Dedifferentiated amniotic fluid mesenchymal stem cell (primary cell): ENCODE measurements around the gene ARHGEF40.

Experiments
- DNase-seq: peaks from one replicate; pipeline ENCODE4 v3.0.0-alpha.2; 2016; ENCODE audit errors: extremely low spot score

Gene ARHGEF40

GRCh38 chr14:21059842-21060613 is 10.1 kb upstream of the ARHGEF40 start:
- DNase-seq = no peak

DNA sequence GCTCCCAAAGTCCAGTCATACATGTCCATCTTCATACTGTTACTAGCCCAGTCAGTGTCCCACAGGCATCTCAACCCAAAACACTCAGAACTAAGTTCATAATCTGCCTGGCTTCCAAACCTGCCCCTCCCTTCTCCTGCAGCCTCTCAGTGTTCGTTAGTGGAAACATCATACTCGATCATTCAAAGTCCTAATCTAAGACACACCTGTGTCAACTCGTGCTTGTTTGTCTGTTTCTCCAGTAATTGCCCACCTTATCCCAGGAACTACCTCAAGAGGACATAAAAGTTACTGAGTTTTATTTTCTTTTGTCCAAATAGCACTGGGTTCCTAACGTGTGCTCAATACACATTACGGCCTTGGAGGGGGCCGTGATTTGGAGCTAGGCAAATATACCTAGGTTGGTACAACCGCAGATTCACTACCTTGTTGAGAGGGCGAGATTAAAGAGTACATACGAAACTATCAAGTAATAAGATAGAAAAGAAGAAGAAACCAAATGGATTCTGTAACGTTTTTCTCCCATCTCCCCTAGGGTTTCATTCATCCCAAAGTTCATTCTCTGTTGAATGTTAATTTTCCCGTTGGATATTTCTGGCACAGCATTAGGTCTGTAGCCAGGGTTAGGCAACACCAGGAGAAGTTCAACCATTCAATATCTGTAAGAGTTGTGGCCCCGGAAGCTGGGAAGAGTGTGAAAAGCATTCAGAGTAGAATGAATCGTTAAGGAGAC is 9.3 kb upstream of the ARHGEF40 start:
- no peak for DNase-seq

DNA sequence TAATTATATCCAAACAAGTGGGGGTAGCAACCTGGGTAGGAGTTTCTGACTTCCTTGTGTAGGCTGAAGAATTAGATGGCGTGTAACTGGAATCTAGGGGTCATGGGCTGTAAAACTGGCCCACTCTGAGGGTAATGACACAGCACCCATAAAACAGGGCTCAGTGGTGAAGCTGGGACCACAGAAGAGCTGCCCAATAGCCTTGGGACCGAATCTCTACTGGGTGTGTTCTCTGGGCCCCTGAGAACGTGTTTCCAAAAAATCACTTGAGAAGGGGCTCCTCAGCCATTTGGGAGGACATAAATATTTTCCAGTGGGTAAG is 8.8 kb upstream of the ARHGEF40 start:
- no peak for DNase-seq

DNA sequence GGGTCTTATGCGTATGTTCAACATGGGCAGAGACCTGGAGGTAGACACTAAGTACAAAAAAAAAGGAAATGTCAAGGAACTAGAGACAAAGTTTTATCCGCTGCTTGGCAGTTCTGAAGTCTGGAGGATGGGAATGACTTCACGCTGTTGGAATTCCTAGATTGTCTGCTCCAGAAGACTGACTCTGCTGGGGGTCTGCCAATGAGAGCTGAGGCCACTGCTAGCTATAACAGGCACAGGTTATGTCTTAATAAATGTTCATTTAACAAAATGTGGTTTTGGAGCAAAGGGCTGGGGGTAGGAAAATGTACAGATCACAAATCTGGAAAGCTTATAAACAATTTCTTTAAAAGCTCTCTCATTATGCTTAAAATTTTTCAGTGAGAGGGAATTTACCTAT is 6.6 kb upstream of the ARHGEF40 start:
- DNase-seq = peak; percentile 30

DNA sequence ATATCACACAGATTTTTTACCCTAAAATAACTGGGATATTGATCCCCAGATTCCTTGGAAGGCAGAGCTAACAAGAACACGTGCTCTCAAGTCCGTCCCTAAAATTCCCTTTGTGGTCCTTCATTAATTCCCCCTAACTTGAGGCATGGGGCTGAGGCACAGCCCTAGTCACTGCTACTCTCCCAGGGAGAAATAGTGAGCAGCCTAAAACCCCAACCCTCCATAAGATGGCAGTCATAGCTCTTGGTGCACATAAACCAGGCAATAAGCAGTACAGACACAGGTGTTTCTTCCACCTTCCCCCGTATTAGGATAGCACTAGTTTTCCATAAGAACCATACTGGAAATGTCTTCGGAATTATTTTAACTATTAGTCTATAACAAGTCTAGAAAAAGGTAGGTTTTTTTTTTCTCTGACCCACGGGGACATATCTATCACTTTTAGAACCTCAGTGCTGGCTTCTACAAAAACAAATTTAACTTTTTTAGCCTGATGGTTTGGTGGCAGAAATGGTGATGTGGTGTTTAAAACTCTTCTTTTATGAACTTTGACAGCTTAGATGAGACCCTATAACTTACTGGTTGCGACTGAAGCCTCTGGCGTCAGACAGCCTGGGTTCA is 3.1 kb upstream of the ARHGEF40 start:
- no peak for DNase-seq

DNA sequence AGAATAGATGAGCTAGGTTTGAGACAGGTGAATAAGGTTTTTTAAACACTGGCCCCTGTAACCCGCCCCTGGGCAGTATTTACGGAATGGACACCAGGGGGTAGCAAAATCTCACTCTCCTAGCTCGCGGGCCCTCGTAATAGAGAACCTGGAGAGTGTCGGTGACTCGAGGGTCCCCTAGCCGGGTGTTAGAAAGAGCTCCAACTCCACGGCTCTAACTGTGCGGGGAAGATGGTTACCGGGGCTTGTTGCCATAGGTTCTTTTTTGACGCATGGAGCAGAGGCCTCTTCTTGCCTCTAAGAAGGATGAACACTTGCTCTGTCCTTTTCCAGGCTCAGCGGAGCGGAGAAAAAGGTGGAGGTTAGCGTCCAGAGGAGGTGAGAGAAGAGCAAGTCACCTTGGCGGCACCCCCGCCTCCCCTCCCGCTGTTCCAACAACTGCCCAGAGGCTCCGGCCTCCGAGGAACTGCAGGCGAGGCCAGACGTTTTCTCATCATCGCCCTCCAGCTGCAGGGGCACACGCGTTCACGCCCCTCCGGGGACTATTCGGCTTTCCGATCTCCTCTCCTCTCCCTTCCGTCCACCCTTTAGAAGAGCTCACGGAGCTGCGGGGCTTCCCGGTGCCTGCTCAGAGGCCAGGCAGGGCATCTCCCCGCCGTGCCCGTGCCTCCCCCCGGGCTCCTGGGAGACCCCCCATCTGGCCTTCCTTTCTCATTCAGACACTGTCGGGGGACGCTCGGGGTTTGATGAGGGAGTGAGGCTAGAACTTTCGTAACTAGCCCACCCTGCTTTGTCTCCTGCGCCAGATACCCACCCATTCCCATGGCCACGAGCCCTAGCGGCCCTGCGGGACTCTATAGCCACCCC is 1.4 kb upstream of the ARHGEF40 start:
- DNase-seq = peak; percentile 47

- DNase-seq = no peak
These were observed 569 bp upstream of the ARHGEF40 start for GRCh38 chr14:21069388-21070082.

- peak; percentile 18 for DNase-seq
These were observed 613 bp downstream of the ARHGEF40 start for GRCh38 chr14:21070610-21071224.

DNA sequence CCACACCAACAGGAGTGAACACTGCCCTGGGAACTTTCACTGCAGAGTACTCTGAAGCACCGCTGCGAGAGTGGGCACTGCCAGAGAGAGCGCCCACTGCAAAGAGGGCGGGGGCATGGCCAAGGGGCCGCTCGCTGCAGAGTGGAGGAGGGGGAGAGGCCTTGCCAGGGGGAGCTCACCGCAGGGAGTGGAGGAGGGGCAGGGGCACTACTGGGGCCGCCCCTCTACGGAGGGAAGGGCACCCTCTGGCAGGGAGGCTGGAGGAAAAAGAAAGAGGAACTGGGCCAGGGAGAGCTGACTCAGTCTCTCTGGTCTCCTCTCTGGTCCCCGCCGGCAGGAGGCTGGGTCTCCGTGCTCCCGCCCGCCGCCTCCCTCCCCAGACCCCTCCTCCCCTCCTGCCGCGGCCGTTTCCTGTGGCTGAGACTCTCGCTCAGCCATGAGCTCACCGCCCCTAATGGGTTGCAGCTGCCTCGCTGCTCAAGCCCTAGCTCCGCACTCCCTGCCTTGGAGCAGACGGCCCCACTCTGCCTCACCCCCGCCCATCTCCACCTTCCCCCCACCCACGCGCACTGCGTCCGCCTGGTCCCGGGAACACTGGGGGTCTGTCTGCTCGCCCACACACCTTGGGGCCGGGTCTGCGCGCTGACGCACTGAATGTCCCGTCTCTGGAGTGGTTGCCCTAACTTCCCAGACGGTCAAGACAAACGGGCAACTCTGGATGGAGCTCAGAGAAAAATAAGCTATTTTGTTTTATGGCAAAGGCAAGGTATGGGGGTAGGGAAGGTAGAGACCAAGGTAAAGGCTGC is 1.3 kb downstream of the ARHGEF40 start:
- DNase-seq = peak; percentile 95

- peak; percentile 78 for DNase-seq
These were observed 1.9 kb downstream of the ARHGEF40 start for GRCh38 chr14:21072031-21072473.

DNA sequence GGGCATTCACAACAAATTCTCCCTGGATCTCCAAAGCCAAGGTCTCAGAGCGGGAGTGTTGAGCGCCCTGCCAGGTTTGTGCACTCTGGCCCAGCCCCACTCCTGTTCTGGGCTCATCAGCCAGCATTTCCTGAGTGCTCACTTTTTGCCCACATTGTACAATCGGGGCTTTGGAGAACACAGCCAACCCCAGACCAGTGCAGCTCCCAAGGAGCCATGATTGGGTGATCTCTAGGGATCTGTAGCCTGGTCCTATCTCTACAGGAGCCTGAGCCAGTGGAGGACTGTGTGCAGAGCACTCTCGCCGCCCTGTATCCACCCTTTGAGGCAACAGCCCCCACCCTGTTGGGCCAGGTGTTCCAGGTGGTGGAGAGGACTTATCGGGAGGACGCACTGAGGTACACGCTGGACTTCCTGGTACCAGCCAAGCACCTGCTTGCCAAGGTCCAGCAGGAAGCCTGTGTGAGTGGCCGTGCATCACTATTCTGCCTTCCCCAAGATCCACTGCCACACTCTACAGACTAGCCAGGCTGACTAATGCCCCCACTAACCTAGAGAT is 2.8 kb downstream of the ARHGEF40 start:
- DNase-seq = no peak

GRCh38 chr14:21073921-21074320 is 3.8 kb downstream of the ARHGEF40 start:
- DNase-seq = no peak

DNA sequence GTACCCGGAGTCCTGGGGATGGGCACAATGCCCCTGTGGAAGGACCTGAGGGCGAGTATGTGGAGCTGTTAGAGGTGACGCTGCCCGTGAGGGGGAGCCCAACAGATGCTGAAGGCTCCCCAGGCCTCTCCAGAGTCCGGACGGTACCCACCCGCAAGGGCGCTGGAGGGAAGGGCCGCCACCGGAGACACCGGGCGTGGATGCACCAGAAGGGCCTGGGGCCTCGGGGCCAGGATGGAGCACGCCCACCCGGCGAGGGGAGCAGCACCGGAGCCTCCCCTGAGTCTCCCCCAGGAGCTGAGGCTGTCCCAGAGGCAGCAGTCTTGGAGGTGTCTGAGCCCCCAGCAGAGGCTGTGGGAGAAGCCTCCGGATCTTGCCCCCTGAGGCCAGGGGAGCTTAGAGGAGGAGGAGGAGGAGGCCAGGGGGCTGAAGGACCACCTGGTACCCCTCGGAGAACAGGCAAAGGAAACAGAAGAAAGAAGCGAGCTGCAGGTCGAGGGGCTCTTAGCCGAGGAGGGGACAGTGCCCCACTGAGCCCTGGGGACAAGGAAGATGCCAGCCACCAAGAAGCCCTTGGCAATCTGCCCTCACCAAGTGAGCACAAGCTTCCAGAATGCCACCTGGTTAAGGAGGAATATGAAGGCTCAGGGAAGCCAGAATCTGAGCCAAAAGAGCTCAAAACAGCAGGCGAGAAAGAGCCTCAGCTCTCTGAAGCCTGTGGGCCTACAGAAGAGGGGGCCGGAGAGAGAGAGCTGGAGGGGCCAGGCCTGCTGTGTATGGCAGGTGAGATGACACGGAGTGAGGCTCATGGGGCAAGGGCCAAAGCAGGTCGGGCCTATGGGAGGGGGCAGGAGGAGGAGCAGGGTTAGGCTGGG is 4.5 kb downstream of the ARHGEF40 start:
- DNase-seq = no peak

GRCh38 chr14:21075719-21076437 is 5.8 kb downstream of the ARHGEF40 start:
- DNase-seq = no peak

DNA sequence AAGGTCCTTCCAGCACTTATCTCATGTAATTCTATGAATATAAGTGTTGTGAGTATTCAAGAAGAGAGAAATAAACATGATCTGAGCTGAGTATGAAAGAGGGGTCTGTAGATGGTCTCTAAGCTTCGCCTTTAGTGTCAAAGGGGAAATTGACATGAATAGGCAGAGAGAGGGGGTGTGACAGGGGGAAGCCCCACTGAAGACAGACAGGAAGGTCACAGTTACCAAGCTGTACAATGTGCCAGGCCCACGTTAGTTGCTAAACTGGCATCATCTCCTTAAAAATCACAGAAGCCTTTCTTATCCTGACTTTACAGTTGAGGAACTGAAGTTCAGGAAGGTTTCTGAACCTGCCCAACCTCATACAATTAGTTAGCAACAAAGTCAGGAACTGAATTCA is 7.6 kb downstream of the ARHGEF40 start:
- DNase-seq = no peak

GRCh38 chr14:21078287-21078686 is 8.2 kb downstream of the ARHGEF40 start:
- no peak for DNase-seq

DNA sequence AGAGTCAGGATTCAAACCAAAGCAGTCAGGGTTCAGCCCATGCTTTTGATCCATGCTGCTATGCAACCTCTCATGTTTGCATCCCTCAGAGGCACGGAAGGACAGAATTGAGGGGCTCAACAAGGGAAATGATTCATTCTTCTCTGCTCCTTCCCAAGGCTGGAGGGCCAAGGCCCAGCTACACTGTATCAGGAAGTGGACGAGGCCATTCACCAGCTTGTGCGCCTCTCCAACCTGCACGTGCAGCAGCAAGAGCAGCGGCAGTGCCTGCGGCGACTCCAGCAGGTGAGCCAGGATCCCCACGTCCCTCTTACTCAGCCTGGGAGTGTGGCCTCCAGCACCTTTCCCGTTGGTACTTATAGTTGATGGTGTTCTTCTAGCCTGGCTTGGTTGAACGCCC is 8.6 kb downstream of the ARHGEF40 start:
- no peak for DNase-seq

DNA sequence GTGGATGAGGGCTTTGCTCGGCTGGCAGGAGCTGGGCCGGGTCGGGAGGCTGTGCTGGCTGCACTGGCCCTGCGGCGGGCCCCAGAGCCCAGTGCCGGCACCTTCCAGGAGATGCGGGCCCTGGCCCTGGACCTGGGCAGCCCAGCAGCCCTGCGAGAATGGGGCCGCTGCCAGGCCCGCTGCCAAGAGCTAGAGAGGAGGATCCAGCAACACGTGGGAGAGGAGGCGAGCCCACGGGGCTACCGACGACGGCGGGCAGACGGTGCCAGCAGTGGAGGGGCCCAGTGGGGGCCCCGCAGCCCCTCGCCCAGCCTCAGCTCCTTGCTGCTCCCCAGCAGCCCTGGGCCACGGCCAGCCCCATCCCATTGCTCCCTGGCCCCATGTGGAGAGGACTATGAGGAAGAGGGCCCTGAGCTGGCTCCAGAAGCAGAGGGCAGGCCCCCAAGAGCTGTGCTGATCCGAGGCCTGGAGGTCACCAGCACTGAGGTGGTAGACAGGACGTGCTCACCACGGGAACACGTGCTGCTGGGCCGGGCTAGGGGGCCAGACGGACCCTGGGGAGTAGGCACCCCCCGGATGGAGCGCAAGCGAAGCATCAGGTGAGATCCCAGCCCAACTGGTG is 11.5 kb downstream of the ARHGEF40 start:
- no peak for DNase-seq
